ENCODE data around the gene CALD1. TPM values are rescaled to one million over a fixed set of nuclear protein-coding genes. Genes with fewer than 3 reads are reported as not detected.

The CALD1 gene
- polyA plus RNA-seq, 2 of the 4 experiments (the other 2 are of a cell fraction), result 136 to 150 TPM

DNA sequence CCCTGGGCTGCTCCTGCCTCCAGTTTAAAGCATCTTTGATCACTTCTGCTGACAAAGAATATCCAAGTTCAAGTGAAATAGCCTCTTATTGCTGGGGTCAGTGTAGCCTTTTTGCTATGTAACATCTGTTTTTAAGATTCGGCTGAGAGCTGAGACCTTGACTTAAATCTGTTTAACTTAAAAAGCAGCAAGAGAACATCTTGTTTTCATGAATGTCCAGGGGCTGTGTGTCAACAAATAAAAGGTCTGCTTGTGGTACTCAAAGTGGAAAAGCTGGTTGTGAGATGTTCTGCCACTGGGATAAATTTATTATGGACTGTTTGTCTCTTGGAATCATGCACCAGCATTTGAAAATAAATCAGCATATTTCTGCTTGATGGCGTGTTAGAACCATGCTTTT, 73.2 kb downstream of the CALD1 start:
- no peak for FAIRE-seq
- ChIA-PET CTCF (interaction anchor here (1.1 to 1.9 kb wide), 3 partner anchors 8 to 128 kb away, joined by 3 to 4 read pairs (median 3); no protein-coding TSS in a partner anchor), POLR2A (no interaction called here)
- Histone ChIP-seq H3K27ac (no peak overlapping the region), H3K4me2 (no peak overlapping the region), H3K4me1 (peaks cover 8% of the 10 kb centered on the region; the same call in 1 of the 3 replicates), H3K4me3 (no peak overlapping the region), H3K9me3 (no peaks in the 10 kb centered on the region)
- WGBS (ENCODE audit: missing lambda C conversion rate), result 85% methylated on average over 2 of the region's 2 CpGs
- DNase-seq (ENCODE audit: low read depth in 1 of 2, low spot score in 1 of 2), result no peak
- TF ChIP-seq HMGXB4 (CRISPR knock-in tag; IDR thresholded peaks at IDR 0.05; ENCODE audit: borderline replicate concordance) (no peak), FOSB (CRISPR knock-in tag; IDR thresholded peaks at IDR 0.05) (no peak), KDM5A (IDR thresholded peaks at IDR 0.05) (no peak), EHMT2 (IDR thresholded peaks at IDR 0.05; ENCODE audit: low read depth) (no peak), HOXA7 (CRISPR knock-in tag; IDR thresholded peaks at IDR 0.05) (no peak), CHD2 (IDR thresholded peaks at IDR 0.05; ENCODE audit: low read length, partially characterized antibody) (no peak), RFX5 (IDR thresholded peaks at IDR 0.05) (no peak), TP53 (CRISPR knock-in tag; IDR thresholded peaks at IDR 0.05) (no peak), ZC3H11A (IDR thresholded peaks at IDR 0.05) (no peak)
- TF ChIP-seq, protein P1, sequence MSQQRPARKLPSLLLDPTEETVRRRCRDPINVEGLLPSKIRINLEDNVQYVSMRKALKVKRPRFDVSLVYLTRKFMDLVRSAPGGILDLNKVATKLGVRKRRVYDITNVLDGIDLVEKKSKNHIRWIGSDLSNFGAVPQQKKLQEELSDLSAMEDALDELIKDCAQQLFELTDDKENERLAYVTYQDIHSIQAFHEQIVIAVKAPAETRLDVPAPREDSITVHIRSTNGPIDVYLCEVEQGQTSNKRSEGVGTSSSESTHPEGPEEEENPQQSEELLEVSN (IDR thresholded peaks at IDR 0.05; ENCODE audit: borderline replicate concordance, low read depth), result no peak
- ATAC-seq, result no peak

DNA sequence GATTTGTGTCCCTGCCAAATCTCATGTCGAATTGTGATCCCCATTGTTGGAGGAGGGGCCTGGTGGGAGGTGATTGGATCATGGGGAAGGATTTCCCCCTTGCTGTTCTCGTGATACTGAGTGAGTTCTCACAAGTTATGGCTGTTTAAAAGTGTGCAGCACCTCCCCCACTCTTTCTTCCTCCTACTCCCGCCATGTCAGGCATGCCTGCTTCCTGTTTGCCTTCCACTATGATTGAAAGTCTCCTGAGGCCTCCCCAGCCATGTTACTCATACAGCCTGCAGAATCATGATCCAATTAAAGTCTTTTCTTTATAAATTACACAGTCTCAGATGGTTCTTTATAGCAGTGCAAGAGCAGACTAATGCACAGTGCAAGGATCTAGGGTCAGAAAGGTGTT, 75.4 kb downstream of the CALD1 start:
- no peak for FAIRE-seq
- POLR2A ChIA-PET, result no interaction called here
- Histone ChIP-seq H3K4me3 (no peak overlapping the region), H3K9me3 (no peaks in the 10 kb centered on the region), H3K27ac (peak overlapping the region in 1 of 2 experiments; percentile 10; a peak in 1 of 6 replicates), H3K4me1 (peaks cover 8% of the 10 kb centered on the region; the same call in 1 of the 3 replicates), H3K4me2 (no peak overlapping the region)
- no peak for DNase-seq (ENCODE audit: low read depth in 1 of 2, low spot score in 1 of 2)
- ATAC-seq, result no peak
- WGBS (ENCODE audit: missing lambda C conversion rate), result 55% methylated on average over 3 of the region's 3 CpGs
- TF ChIP-seq NPAS2 (CRISPR knock-in tag; IDR thresholded peaks at IDR 0.05; ENCODE audit: borderline replicate concordance), result no peak
- TF ChIP-seq HDAC2 (IDR thresholded peaks at IDR 0.05), result no peak
- TF ChIP-seq, protein P2, sequence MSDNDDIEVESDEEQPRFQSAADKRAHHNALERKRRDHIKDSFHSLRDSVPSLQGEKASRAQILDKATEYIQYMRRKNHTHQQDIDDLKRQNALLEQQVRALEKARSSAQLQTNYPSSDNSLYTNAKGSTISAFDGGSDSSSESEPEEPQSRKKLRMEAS (IDR thresholded peaks at IDR 0.05), result no peak
- TF ChIP-seq EP300 (IDR thresholded peaks at IDR 0.05), result no peak
- no peak for TF ChIP-seq RNF2 (IDR thresholded peaks at IDR 0.05; ENCODE audit: borderline replicate concordance, low read depth)
- TF ChIP-seq ZSCAN20 (CRISPR knock-in tag; IDR thresholded peaks at IDR 0.05), result no peak
- TF ChIP-seq CBX2 (IDR thresholded peaks at IDR 0.05; ENCODE audit: borderline replicate concordance, low read depth), result no peak
- CTCF ChIA-PET, result interaction anchor here (2.2 kb wide), 1 partner anchor 9 kb away, joined by 8 read pairs; no protein-coding TSS in a partner anchor

GRCh38 chr7:134855442-134855841, 76.0 kb downstream of the CALD1 start:
- POLR2A ChIA-PET, result no interaction called here
- Histone ChIP-seq H3K4me2 (no peak overlapping the region), H3K27ac (peak overlapping the region in 1 of 2 experiments; percentile 25; a peak in 2 of 6 replicates), H3K9me3 (no peaks in the 10 kb centered on the region), H3K4me3 (no peak overlapping the region), H3K4me1 (peaks cover 8% of the 10 kb centered on the region; the same call in 1 of the 3 replicates)
- 70% methylated on average over 1 of the region's 1 CpG for WGBS (ENCODE audit: missing lambda C conversion rate)
- ATAC-seq (no peak), DNase-seq (ENCODE audit: low read depth in 1 of 2, low spot score in 1 of 2) (no peak), FAIRE-seq (no peak)
- CTCF ChIA-PET, result interaction anchor here (1.6 to 2.2 kb wide), 2 partner anchors 9 to 16 kb away, joined by 3 to 8 read pairs; no protein-coding TSS in a partner anchor
- TF ChIP-seq MAFK (IDR thresholded peaks at IDR 0.05; ENCODE audit: partially characterized antibody), result peak; percentile 92
- no peak for TF ChIP-seq ZNF302 (CRISPR knock-in tag; IDR thresholded peaks at IDR 0.05)
- TF ChIP-seq NFE2L2 (conservative IDR thresholded peaks at IDR 0.05; ENCODE audit: low read length), result peak; percentile 72

Measured in A549 (cell line).